ENCODE results near the gene BASP1. TPM values are rescaled to one million over a fixed set of nuclear protein-coding genes. Genes with fewer than 3 reads are reported as not detected.
A peak's percentile ranks its signal among the peaks of the same experiment; 100 is the strongest.

Gene BASP1
- total and polyA plus RNA-seq, 11 donors: 0.66 to 13.6 (median 2.8) TPM

DNA sequence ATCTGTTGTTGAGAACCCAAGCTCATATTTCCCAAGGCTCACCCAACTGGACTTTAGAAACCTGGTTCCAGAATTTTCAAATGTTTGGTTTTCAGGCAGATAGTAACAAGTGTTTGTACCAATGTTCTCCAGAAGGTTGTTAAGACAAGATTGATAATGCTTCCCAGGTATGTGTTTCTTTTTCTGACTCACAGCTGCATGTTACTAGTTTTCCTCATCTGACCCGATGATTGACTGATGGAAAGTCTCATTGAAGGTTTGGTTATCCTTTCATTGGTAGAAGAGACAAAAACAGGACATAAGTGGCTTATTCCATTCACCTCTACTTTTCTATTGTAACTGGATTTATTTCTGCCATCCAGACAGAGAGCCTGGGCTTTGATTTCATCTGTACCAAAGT is 10.4 kb downstream of the BASP1 start:
- DNase-seq: no peak
- intact Hi-C loops (cut with DNase I): no loop called here
- WGBS, 4 donors: 86 to 96% (median 92%) methylated on average over 1 of the region's 1 CpG

GRCh38 chr5:17228821-17229291 is 11.4 kb downstream of the BASP1 start:
- Histone ChIP-seq H3K27ac (peak overlapping the region in 1 of 12 donors; percentile 61), H3K36me3 (no peaks in the 10 kb centered on the region), H3K27me3 (peaks cover 0 to 22% (median 0%) of the 10 kb centered on the region in 9 donors), H3K4me3 (no peak overlapping the region), H3K4me1 (peaks cover 0 to 26% (median 0%) of the 10 kb centered on the region in 12 donors), H3K9me3 (no peaks in the 10 kb centered on the region)
- 22 to 52% (median 38%) methylated on average over 3 of the region's 3 CpGs for WGBS, 4 donors
- DNase-seq (no peak), ATAC-seq (peak in 1 of 4 donors; percentile 59)
- intact Hi-C loops (cut with DNase I): no loop called here
- no peak for TF ChIP-seq CTCF (IDR thresholded peaks at IDR 0.05)
- TF ChIP-seq POLR2A (IDR thresholded peaks at IDR 0.05): no peak

More for the DNA sequence above, 10.4 kb downstream of the BASP1 start:
- Histone ChIP-seq H3K27me3 (peaks cover 0 to 24% (median 0%) of the 10 kb centered on the region in 9 donors), H3K9me3 (no peaks in the 10 kb centered on the region), H3K36me3 (no peaks in the 10 kb centered on the region), H3K27ac (no peak overlapping the region), H3K4me1 (peaks cover 0 to 20% (median 0%) of the 10 kb centered on the region in 12 donors), H3K4me3 (no peak overlapping the region)
- no peak for ATAC-seq
- no peak for TF ChIP-seq POLR2A (IDR thresholded peaks at IDR 0.05)
- TF ChIP-seq CTCF (IDR thresholded peaks at IDR 0.05): no peak

DNA sequence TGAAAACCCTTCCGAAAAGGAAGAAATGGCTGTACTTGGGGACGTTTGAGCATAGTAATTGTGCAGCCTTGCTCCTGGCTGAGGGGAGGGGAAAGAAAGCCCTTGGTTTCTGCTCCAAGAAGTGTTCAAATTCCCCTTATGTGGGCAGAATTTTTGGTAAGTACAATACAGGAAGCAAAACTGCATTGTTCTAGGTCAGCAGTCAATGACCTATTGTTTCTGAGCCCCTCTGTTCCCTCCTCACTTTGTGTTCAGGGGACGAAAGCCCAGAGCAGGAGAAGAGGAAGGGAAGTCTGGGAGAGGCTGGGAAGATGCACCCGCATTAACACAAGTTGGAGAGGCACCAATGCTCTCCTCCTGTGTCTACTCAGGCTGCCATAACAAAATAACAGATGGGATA is 11.9 kb downstream of the BASP1 start:
- Histone ChIP-seq H3K27ac (peak overlapping the region in 1 of 12 donors; percentile 61), H3K36me3 (no peaks in the 10 kb centered on the region), H3K9me3 (no peaks in the 10 kb centered on the region), H3K4me3 (no peak overlapping the region), H3K4me1 (peaks cover 0 to 29% (median 0%) of the 10 kb centered on the region in 12 donors), H3K27me3 (peaks cover 0 to 22% (median 0%) of the 10 kb centered on the region in 9 donors)
- no peak for DNase-seq
- no peak for ATAC-seq
- 44 to 60% (median 54%) methylated on average over 4 of the region's 4 CpGs for WGBS, 4 donors
- intact Hi-C loops (cut with DNase I): no loop called here
- no peak for TF ChIP-seq POLR2A (IDR thresholded peaks at IDR 0.05)
- no peak for TF ChIP-seq CTCF (IDR thresholded peaks at IDR 0.05)

GRCh38 chr5:17230191-17230590 is 12.8 kb downstream of the BASP1 start:
- H3K4me3 ChIP-seq: no peak overlapping the region
- no peaks in the 10 kb centered on the region for H3K9me3 ChIP-seq
- intact Hi-C loops (cut with DNase I): no loop called here
- DNase-seq (no peak), ATAC-seq (no peak)
- no peak overlapping the region for H3K27ac ChIP-seq
- peaks cover 0 to 22% (median 0%) of the 10 kb centered on the region in 9 donors for H3K27me3 ChIP-seq
- TF ChIP-seq CTCF (IDR thresholded peaks at IDR 0.05): no peak
- no peak for TF ChIP-seq POLR2A (IDR thresholded peaks at IDR 0.05)
- peaks cover 0 to 37% (median 0%) of the 10 kb centered on the region in 12 donors for H3K4me1 ChIP-seq
- WGBS, 4 donors: 84 to 93% (median 88%) methylated on average over 3 of the region's 3 CpGs
- no peaks in the 10 kb centered on the region for H3K36me3 ChIP-seq
